GM19043 (cell line): ENCODE results near the gene ANTXR1.

ENCODE experiments used
- ATAC-seq: cut with Tn5 transposase; IDR thresholded peaks from one replicate; pipeline ENCODE4 v1.9.1; 2021; ENCODE audit warnings: low read depth; ENCODE audit not compliant: unreplicated experiment

The ANTXR1 gene

DNA sequence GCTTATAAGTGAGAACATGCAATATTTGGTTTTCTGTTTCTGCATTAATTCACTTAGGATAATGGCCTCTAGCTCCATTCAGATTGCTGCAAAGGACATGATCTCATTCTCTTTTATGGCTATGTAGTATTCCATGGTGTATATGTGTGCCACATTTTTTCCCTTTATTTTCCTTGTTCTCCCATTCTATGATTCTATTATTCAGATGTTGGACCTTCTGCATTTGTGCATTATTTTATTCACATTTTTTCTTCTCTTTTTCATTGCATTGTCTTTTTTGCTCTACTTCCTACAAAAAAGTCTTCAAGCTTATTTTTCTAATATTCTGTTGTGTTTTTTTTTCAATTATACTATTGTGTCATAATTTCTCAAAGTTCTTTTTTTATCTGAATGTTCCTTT, 11.1 kb upstream of the ANTXR1 start:
- ATAC-seq = no peak

DNA sequence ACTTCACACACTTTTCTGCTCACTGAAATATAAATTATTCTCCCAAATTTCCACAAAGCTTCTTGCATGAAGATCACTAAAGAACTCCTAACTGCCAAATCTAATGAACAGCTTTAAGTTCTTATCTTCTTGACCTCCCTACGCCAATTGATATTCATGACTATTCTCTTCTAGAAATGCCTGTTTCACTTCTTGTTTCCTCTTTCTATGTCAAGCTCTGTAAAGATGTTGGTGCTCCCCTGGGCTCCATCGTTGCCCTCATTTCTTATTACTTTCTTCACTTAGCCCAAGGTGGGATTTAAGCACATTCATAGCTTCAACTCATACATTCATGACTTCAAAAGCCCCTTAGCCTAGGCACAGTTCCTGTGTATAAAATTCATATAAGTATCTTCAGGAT, 9.2 kb upstream of the ANTXR1 start:
- no peak for ATAC-seq

DNA sequence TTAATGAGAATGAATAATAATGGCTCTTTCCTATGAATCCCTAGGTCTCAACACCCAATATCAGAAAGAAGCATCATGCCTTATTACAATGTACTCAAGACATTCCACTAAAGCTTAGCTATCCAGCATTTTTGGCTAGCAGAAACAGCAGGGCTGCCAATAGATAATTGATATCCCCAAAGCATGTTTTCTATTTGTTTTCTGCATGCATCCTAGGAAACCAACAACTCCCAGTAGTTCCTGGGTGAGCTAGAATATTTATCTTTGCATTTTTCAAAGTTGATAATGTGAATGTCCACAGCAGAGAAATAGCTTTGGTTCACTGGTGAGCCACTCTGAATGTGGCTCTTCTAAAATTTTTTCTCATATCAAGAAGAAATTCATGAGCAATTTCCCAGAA, 5.8 kb upstream of the ANTXR1 start:
- ATAC-seq = no peak

DNA sequence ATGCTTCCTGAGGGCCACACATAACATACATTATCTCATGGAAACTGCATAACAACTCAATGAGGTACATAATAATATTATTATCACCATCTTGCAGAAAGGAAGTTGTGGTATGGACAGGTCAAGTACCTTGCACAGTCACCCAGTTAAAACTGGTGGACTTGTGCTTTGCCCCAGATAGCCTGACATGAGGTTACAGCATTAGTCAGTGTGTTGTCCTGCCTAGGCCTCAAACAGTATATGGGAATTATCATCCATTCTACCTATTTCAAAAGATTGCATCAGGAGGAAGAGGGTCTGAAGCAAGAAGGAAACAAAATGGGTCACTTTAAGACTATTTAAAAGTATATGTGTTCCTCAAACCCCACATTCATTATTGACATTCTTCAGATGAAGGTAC, 5.4 kb upstream of the ANTXR1 start:
- no peak for ATAC-seq

DNA sequence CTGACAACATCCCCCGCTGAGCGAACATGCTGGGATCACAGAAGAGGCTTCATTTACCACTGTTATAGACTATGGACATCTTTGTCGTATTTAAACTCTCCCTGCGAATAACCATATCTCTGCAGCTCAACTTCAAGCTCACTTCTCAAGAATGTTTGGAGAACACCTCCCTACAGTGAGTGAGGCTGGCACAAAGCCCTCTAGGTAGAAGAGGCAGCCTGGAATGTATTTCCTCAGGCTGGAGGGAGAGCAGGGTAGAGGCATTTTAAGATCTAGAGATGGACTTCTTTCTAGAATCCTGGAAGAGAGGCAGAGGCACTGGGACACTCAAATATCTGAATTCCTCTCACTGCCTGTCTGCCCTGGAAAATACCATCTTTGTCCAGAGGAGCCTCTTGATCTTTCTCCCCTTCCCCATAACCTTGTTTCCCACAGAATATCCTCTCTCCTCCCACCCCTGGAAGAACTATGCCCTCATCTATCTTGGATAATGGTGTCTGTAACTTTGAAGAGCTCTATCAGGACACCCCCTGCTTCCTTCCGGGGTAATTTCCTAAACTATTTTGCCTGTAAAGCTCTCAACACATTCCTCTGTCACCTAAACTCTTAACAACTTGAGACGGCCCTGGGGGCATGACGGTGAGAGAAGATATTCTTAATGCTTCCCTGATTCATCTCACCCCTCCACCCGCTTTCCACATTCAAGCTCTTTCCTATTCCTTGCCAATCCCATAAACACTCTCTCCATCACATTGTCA, 2.4 kb upstream of the ANTXR1 start:
- no peak for ATAC-seq

DNA sequence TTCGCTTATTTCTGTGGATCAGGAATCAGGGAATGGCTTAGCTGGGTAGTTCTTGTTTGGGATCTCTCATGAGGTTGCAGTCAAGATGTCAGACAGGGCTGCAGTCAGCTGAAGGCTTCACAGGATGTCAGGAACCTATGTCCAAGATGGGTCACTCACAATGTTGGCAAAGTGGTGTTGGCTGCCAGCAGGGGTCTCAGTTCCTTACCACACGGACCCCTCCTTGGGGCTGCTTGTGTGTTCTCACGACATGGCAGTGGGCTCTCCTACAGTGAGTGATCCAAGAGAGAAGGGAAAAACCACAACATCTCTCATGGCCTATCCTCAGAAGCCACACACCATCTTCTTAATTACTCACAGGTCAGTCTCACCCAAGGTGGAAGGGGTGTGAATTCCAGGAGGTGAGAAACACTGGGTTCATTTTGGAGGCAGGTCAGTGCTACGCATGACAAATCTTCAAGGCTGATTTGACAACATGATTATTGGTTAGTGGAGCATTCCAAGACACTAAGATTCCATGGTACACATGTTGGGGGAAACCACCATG, 1.3 kb upstream of the ANTXR1 start:
- no peak for ATAC-seq

DNA sequence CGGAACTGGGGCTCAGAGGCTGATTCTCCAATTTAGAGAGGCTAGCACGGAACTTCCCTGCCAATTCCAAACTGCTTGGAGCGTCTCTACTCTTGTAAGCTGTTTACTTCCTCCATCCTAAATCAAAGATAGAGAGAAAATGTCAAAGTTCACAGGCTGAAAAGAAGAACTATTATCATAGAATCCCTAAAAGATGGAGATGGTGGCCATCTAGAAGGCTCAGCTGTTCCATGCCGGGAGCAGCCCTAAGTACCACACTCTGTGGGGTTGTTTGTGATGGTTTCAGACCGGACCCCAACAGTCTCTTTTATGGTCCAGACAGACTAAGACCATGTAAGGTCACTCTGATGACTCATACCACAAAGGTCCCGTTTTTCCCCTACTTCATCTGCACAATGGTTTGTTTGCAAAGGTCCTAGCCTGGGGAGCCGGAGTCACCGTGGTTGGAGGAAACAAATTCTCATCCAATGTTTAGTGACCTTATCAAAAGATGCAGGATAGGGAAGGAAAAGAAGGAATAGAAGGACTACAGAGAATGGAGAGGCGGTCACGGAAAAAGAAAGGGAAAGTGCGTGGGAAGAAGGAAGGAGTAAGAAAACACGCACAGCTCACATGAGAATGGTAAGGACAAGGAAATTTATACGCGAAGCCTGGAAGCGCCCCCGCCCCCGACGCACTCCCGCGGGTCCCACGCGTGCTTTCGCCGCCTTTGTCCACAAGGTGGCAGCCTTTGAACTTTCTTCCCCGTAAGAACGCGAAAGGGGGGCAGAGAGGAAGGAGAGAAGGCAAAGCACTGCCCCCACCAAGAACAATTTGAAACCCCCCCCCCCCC, 453 bp upstream of the ANTXR1 start:
- ATAC-seq = no peak

DNA sequence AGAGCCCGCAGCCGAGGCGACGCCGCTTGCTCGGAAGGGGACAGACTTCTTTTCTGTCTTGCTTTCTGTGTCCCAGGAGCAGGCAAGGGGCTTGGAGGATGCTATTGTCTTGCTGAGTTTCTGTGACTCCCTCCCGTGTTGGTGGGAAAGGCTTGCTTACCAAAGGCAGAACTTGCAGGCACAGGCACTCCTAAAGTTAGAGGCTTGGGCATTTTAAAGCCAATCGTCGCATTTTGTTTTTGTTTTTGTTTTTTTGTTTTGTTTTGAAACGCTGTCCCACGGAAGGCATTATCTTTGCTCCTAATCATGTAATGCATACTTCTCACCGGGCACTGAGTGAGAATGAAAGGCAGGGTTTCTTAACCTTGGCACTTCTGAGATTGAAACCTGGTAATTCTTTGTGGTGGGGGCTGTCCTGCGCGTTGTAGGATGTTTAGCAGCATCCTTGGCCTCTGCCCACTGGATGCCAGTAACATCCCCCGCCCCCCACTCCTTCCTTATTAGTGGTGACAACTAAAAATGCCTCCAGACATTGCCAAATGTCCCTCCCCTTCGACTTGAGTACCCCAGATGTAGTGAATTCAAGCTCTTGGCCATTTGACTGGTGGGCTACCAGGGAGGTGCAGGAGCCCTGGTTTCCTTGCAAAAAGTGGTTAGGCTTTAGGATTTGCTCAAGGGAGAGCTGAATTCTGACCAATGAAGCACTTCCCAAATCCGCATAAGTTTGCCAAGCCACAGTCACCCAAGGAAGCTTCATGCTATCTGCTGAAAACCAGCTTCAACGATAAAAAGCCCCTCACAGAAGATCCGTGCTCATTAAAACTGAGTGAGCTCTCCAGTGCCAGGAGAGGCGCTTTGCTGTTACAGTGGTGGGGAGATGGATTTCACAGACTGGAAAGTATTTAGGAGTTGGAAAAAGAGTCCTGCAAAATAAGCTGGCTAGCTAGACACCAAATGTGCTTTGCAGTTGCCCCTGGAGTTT, 1.2 kb downstream of the ANTXR1 start:
- no peak for ATAC-seq

DNA sequence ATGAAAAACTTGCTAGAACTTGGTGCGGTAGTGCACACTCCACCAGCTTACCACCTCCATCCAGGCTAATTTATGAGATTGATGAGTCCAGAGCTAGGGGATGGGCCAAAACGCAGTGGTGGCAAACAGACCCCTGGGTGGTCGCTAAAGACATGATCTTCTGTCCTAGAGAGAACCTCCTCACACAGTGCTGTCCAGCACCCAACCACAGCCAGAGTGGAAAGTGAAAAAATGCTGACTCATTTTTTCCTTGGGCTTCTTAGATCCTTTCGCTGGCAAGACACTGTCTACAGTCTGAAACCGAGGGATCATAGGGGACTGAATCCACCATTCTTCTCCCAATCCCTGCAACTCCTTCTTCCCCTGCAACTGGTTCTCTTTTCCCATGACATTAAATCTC, 4.1 kb downstream of the ANTXR1 start:
- ATAC-seq = no peak

DNA sequence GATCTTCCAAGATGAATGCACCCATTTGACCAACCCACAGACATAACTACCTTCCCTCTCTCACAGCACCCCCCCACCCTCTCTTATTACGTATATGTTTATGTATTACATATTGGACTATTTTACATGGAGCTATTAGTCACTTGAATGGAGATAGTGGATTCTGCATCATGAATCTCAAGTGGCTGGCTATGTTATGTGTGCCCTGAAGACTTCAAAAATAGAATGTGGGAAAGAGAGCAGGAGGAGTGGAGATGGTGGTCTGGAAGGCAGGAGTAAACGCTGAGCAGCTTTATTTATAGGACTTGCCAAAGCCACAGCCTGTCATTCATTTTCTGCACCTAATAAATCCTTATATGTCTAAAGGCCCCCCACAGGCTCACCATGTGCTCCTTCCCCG, 4.9 kb downstream of the ANTXR1 start:
- no peak for ATAC-seq

DNA sequence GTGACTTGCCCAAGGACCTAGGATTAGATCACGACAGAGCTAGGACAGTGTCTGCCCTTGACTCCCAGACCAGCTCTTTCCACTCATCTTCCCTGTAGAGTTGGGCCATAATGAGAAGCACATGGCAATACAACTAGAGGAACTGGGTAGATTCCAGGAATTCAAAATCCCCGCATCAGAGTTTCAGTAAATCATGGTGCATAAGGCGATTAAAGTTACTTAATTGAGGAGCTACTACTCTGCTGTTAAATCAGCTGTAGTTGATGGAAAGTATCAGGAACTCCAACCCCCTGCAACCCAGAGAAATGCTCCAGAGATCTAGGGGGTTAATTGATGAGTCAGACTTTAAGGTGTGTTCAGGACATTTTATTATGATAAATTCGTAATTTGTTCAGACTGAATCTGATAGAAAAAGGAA, 5.7 kb downstream of the ANTXR1 start:
- ATAC-seq = no peak

DNA sequence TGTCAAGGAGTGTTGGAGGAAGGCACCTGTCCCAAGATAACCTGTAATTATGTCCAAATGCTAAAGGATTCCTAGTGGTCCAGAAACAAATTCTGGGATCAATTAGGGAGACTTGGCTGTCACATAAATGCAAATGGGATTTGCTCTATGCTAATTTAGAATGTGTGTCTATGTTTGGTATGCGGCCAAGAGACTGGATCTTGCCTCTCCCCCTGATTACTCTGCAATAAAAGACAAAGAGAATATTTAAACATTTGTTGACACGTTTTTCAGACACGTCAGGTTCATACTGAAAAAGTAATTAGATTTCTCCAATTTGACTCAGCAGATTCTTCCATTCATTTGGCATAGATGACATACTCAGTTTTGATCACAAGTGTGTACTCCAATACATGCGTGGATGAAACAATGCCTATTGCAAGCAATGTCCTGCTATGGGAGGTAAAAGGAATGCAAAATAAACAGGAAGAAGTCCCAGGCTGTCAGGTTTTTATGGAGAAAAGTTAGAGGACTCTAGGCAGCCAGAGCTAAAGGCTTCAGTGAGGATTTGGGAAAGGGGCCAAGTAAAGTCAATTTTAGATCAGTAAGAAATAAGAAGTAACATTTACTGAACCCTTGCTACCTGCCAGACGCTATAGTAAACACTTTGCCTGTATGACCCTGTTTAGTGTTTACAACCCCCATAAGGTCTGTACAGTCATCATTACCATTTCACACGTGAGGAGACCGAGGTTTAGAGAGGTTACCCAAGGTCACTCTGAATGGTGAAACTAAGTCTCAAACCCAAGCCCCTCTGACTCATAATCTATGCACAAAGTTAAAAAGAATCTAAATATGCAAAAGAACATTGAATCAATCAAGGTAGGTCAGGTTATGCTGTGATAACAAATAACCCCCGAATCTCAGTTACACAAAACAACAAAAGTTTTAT, 7.8 kb downstream of the ANTXR1 start:
- no peak for ATAC-seq

DNA sequence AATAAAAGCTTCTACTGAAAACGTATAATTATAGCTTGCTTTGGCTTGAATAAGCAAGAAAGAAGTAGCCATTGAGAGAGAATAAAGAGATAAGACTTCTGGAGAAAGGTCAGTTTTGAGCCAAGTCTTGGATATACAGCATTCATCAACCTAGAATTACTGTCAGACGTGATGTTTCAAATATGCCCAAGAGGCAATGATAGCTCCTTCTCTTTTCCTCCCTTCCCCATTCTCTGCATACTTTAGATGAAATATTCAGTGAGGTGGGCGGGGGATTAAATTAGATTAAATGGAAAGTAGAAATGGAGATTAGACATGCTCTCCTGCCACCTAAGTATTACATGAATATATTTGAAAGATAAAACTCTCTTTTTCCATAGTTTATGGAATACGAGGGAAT, 8.7 kb downstream of the ANTXR1 start:
- ATAC-seq = no peak

DNA sequence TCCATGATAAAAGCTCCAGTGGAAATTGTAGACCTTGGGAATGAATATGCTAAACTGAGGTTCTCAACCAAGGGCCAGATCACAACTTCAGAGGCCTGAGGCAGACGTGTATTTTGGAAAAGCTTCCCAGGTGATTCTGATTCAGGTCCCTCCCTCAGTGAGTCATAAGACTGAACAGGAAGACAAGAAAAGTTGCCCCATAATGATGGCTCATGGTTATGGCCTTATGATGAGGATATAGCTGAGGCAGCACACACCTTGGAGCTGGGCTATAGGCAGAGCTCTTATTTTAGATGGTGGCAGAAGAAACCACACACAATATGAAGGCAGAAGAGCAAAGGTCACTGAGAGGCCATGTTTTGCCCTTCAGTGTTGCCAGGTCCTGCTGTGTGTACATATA, 9.6 kb downstream of the ANTXR1 start:
- ATAC-seq = no peak

DNA sequence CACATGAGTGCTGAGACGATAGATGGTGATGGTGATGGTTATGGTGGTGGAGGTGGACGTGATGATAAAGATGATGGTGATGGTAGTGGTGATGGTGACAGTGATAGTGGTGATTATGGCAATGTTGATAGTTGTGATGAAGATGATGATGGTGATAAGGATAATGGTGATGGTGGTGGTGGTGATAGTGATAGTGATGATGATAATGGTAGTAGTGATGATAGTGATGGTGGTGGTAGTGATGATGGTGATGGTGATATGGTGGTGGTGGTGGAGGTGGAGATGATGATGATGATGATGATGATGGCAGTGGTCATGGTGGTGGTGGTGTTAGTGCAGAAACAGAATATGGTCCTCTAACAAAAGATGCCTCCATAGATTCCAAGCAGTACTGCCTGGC, 10.3 kb downstream of the ANTXR1 start:
- no peak for ATAC-seq

DNA sequence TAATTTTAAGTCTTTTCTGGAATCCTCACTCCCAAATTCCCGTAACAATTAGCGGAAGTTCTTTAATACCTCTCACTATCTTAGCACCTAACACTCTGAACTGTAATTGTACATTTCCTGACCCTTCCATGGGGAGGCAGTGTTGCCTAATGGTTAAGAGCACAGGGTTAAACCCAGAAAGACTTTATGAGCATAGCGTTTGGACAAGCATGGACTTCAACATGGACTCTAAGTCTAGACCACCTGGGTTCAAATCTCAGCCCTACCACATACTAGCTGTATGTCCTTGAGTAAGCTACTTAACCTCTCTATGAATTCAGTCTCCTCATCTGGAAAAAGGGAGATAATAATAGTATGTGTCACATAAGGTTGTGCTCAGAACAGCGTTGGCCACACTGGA, 13.0 kb downstream of the ANTXR1 start:
- ATAC-seq = no peak

DNA sequence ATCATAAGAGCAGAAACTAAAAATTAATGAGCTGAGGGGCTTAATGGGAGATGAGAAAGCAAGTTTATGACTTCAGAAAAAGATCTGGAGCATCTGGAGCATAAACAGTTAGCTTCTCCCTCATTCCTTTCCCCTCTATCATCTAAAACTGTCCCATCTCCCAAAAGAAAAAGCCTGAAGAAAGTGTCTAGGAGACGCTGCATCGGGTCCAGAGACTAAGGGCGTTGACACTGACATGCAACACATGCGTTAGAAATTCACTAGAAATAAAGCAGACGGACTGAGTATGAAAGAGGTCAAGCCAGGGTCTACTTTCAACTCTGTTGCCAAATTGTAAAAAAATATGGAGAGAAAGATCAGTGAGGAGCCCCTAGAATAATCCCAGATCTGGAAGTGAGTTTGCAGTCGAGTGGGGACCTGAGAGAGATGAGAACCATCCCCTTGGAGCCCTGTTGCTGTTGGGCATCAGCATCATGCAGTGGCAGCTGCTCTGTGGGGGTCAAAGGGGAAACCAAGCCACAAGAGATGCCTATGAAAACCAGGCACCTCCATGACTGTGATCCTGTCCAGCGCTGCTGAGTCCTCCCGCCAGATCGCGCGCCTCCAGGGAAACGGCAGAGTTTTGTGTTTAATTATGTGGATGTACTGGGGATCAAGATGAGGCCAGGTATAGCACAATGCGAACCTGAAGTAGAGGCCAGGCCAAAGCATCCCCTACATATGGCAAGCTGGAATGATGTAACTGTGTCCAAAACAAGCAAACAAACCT, 13.9 kb downstream of the ANTXR1 start:
- ATAC-seq = no peak

DNA sequence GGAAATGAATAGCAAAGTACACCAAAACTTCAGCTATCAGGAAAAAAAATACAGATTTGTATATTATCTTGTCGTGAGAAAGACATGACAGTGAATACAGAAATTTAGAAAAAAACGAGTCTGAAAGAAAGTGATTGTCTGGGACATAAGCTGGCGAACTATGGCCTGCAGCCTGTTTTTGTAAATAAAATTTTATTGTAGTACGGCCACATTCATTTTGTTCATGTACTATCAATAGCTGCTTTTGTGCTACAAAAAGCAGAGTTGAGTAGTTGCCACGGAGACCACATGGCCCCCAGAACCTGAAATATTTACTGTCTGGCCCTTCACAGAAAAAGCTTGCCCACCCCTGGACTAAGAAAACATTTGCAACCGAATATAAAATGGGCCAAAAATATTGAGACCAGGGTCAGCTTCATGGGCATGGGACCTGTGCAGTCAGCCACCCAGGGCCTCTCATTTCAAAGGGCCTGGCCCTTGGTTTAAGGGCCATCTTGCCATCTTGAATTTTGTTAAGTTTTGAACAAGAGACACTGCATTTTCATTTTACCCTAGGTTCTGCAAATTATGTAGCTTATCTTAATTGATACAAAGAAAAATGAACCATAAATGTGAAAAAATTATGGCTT, 17.9 kb downstream of the ANTXR1 start:
- ATAC-seq = no peak
